Adipose tissue (tissue), 3 donors: ENCODE data around the gene LYPD6B. TPM values are rescaled to one million over a fixed set of nuclear protein-coding genes. Genes with fewer than 3 reads are reported as not detected.
"Not testable (repeated sequence)": the region's sequence is repeated elsewhere in the genome, so short reads cannot be mapped to it uniquely, and the experiment has no call there.

Experiments
- H3K27ac ChIP-seq: one replicate; pipeline ENCODE4 v1.5.1; 2013; ENCODE audit warnings: low read depth, low read length
- WGBS, 3 donors: extraction: QIAGEN DNeasy Blood & Tissue Kit; methylation state at CpG; one replicate each; pipeline ENCODE4 v1.1.7; 2013; 5-methylcytosine and 5-hydroxymethylcytosine counted together
- polyA plus RNA-seq, 3 donors: library from polyadenylated mRNA; stranded (reverse); fragments of 200-250 nt; gene quantifications; one replicate each; pipeline ENCODE4 v1.2.3, GENCODE V29; 2013
- donor health status: healthy with polysubstance abuse.
- donor health status: Bipolar disorder and iron deficiency.
- donor health status: healthy.

The LYPD6B gene
- polyA plus RNA-seq, 3 donors: 4.3 to 6.6 TPM; not detected in 1

DNA sequence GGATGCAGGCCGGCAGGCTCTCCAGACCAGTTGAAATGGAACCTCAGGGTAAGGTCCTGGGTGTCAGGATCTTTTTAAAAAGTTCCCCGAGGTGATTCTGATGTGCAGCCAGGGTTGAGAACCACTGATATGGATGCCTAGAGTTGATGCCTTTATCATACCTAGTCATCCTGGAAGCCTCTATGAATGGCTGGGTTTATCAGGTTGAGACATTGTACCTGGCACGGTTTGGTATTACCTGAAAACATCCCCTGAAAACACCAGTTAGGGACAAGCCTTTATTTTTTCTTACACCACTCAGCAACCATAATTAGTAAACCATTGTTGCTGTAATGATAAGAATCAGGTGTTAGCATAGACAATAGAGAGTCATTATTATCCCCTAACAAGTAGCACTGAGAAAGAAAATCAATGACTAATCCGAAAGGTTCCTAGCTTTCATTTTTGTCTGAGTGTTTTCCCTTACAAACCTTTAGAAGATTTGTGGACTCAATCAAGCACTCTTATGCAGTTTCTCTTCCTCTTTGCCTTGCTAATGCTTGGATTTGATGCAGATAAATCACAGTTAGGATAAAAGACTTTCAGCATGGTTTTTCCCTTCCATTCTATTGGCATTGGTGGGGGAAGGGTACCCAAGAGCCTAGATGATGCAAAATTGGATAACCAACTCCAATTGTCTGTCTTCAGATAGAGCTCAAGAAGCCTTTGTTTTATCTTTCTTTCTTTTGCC is 175.4 kb downstream of the LYPD6B start:
- H3K27ac ChIP-seq: no peak overlapping the region
- WGBS, 3 donors: 78 to 90% (median 88%) methylated on average over 4 of the region's 4 CpGs

- no peak overlapping the region for H3K27ac ChIP-seq
Measured at GRCh38 chr2:149218497-149218896, 180.0 kb downstream of the LYPD6B start.

GRCh38 chr2:149219856-149220255 is 181.4 kb downstream of the LYPD6B start:
- WGBS, 3 donors: 60 to 78% (median 70%) methylated on average over 3 of the region's 3 CpGs
- H3K27ac ChIP-seq: no peak overlapping the region

DNA sequence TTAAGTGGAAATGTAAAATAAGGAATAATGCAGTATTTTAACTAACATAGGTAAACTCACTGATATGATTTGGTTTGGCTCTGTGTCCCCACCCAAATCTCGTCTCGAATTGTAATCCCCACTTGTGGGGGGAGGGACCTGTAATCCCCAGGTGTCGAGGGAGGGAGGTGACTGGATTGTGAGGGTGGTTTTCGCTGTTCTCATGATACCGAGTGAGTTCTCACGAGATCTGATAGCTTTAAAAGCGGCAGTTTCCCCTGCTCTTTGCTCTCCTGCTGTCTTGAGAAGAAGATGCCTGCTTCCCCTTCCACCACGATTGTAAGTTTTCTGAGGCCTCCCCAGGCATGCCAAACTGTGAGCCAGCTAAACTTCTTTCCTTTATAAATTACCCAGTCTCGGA is 182.5 kb downstream of the LYPD6B start:
- no peak overlapping the region for H3K27ac ChIP-seq
- 86 to 92% (median 88%) methylated on average over 9 of the region's 9 CpGs for WGBS, 3 donors

DNA sequence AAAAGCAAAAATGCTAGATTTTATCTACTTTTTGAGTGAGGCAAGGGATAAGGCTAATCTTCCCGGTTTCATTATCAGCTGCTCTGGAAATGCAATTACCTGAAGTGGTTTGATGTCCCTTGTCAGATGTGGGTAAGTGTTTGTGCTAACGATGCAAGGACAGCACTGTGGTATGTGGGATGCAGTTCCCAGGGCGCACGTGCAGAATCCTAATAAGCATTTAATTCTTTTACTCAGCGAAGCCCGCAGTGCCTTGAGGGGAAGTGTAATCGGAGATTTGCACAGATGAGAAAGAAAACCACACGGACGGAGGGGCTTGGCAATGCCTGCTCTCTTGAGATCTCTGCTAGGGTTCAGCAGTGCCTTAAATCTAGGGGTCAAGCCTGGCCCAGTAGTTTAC is 183.4 kb downstream of the LYPD6B start:
- no peak overlapping the region for H3K27ac ChIP-seq
- WGBS, 3 donors: 42 to 55% (median 43%) methylated on average over 9 of the region's 9 CpGs

DNA sequence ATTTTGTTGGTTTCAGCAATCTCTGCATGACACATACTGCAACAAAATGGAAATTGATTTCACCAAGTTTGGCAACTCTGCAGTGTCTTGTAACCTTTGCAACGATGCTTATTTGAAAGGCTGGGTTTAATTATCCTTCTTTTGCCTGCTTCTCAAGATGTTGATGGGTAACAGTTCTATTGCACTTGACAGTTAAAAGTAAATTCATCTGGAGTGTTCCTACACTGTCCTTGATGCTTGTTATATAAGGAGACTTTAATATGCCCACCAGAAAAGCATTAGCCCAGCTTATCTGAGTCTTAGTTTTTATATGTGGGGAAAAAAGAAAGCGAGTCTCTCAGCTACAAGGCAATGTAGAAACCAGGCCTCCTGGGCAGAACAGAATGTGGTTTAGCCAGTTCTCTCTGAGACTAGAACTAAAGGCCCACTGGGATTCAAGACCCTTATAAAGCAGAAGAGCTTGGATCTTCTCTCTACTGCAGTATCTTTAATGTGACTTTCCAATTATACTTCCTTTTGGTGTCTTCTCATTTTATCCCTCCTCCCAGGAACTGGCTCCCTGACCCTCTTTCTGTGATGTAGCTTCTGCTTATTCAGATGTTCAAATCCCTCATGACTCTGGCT is 185.1 kb downstream of the LYPD6B start:
- no peak overlapping the region for H3K27ac ChIP-seq
- whole genome bisulfite sequencing, 3 donors: 68 to 84% (median 81%) methylated on average over 2 of the region's 2 CpGs

GRCh38 chr2:149224543-149224942 is 186.0 kb downstream of the LYPD6B start:
- WGBS, 3 donors: 63 to 86% (median 80%) methylated on average over 5 of the region's 5 CpGs
- H3K27ac ChIP-seq: no peak overlapping the region

DNA sequence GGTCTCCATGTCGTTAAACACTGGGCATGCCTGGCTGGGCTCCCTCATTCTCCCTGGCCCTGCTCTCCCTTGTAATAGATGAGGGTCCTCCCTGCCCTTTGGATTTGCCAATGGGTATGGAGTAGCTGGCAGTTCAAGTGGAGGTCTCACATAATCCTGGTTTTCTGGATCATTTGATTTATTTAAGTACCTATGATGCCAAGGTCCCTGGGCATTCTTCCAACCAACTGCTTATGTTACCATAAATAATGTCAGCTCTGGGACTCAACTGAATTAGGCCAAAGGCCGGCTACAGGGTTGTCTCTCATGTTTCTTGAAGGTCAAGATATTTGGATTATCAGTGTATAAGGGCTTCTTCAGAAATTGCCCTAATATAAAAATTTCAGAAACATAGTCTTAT is 186.9 kb downstream of the LYPD6B start:
- no peak overlapping the region for H3K27ac ChIP-seq
- 54 to 79% (median 78%) methylated on average over 2 of the region's 2 CpGs for WGBS, 3 donors

DNA sequence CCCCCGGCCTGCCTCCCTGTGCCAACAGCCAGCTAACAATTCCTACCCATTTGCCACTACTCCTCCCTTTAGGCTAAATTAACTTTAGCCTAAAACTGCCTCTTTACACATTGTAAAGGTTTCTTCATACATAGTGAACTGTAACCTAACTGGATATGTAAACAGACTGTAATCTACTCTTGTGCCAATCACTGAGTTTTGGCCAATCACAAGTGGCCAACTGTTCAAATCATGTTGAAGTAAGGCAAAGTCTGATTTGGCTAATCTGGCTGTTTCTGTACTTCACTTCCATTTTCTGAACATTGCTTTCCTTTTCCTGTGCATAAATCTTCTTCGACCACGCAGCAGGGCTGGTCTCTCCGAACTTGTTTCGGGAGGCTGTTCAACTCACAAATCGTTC is 188.3 kb downstream of the LYPD6B start:
- 46 to 86% (median 56%) methylated on average over 6 of the region's 6 CpGs for WGBS, 3 donors
- no peak overlapping the region for H3K27ac ChIP-seq

GRCh38 chr2:149235816-149236375 is 197.4 kb downstream of the LYPD6B start:
- H3K27ac ChIP-seq: no peak overlapping the region

GRCh38 chr2:149236410-149236809 is 197.9 kb downstream of the LYPD6B start:
- WGBS, 3 donors: 25 to 72% (median 69%) methylated on average over 2 of the region's 2 CpGs
- no peak overlapping the region for H3K27ac ChIP-seq

More at GRCh38 chr2:149235816-149236375, 197.4 kb downstream of the LYPD6B start:
- WGBS, 3 donors: 31 to 55% (median 45%) methylated on average over 3 of the region's 3 CpGs

- 63 to 88% (median 74%) methylated on average over 3 of the region's 3 CpGs for WGBS, 3 donors
- no peak overlapping the region for H3K27ac ChIP-seq
Measured at GRCh38 chr2:149246186-149246585, 207.7 kb downstream of the LYPD6B start.

GRCh38 chr2:149251436-149251835 is 212.9 kb downstream of the LYPD6B start:
- WGBS, 3 donors: 88 to 95% (median 88%) methylated on average over 3 of the region's 3 CpGs
- not testable (repeated sequence) for H3K27ac ChIP-seq

GRCh38 chr2:149256877-149257276 is 218.4 kb downstream of the LYPD6B start:
- not testable (repeated sequence) for H3K27ac ChIP-seq
- WGBS, 3 donors: 68 to 81% (median 73%) methylated on average over 3 of the region's 3 CpGs

GRCh38 chr2:149258531-149258930 is 220.0 kb downstream of the LYPD6B start:
- H3K27ac ChIP-seq: no peak overlapping the region

- WGBS, 3 donors: 74 to 93% (median 90%) methylated on average over 4 of the region's 4 CpGs
- no peak overlapping the region for H3K27ac ChIP-seq
Measured at GRCh38 chr2:149259136-149259535, 220.6 kb downstream of the LYPD6B start.

DNA sequence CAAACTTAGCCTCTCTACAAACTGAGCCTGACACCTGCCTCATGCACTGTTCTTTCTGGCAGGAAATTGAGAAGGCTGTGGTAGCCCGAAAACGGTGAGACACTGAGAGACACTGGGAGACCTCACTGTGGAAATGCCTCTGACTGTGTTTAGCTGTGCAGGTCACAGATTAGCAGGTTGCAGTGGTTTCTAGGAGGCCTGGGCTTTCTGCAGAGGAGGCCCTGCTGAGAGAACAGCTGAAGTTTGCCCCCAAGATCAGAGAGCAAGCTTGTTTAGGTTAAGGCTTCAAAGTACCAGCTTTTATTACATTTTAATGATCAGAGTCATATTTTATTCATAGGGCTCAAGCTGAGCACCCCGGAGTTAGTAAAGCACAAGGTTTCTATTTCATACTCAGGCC is 223.2 kb downstream of the LYPD6B start:
- WGBS, 3 donors: 52 to 69% (median 55%) methylated on average over 3 of the region's 3 CpGs
- H3K27ac ChIP-seq: no peak overlapping the region
